CMK (cell line): ENCODE data around the gene ABI3.
"Not testable (repeated sequence)": the region's sequence is repeated elsewhere in the genome, so short reads cannot be mapped to it uniquely, and the experiment has no call there.

Experiments used
- DNase-seq: peaks from one replicate; pipeline ENCODE4 v3.0.0-alpha.2; 2010; ENCODE audit warnings: low read depth

ABI3 gene

DNA sequence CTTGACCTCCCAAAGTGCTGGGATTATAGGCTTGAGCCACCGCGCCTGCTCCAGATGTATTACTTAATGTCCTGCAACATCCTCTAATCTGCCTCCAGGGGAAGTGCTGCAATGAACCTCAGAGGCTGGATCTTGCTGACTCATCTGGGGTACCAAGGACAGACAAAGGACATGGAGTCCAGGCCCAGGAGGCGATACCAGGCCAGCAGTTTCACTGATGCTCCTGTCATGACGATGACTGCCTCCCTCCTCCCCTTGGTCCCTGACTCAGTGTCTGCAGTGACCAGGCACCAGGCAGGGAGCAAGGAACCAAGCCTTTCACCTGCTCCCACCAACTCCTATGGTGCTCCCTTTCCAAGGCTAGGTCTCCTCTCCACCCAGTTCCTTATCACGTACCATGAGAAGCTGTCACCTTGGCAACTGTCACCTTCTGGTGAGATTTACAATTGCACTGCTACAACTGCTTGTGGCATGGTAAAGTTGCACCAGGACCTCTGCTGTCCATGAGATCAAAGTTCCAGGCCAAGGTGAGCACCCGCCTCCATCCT lies 41.7 kb downstream of the ABI3 start:
- DNase-seq: no peak

DNA sequence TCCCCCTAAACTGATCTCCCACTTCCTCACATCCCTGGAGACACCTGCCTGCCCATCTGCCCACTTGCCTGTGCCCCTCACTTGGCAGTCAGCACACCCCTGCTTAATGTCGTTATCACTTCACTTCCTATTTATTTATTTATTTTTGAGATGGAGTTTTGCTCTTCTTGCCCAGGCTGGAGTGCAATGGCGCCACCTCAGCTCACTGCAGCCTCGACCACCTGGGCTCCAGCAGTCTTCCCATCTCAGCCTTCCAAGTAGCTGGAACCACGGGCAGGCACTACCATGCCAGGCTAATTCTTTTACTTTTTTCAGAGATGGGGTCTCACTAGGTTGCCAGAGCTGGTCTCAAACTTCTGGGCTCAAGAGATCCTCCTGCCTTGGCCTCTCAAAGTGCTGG lies 43.6 kb downstream of the ABI3 start:
- DNase-seq: no peak

DNA sequence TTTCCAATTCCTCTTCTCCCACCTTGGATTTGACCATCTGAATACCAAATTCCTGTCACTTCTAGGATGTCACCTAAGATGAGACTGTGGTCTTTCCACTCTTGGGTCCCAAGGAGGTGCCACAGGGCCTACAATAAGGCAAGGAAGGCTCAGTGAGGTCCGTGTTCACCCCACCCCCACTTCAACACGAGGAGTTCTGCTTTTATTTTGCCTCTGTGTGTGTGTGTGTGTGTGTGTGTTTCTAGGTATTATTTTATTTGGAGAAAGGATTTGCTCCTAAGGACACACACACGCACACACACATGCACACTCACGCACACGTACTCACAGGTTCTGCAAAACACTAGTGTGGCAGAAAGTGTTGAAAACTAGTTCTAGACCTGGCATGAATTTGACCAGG lies 44.6 kb downstream of the ABI3 start:
- DNase-seq: no peak

DNA sequence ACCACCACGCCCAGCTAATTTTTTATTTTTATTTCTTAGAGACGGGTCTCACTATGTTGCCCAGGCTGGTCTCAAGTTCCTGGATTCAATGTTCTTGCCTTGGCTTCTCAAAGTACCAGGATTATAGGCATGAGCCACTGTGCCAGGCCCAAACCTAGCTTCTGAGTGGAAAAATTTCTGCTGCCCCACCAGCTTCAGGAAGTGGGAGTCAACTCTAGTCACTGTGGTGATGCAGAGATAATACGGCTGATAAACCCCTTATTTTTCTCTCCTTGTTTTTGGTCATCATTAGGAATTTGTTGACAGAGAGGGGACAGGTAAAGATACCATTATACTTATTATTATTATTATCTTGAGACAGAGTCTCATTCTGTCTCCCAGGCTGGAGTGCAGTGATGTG lies 47.9 kb downstream of the ABI3 start:
- no peak for DNase-seq

DNA sequence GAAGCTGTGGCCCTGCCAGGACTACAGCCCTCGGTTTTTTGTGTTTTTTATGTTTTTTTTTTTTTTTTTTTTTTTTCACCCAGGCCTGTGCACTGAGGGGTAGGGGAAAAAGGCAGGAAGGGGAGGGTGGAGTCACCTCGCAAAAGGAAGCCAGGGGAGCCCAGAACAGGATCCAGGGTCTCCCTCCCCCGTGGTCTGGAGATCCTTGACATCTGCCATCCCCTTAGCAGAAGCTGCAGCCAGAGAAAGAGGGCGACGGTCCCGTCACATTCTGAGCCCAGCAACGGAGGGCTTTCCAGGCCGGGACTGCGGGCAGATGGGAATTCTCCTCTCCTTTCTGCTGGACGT lies 49.1 kb downstream of the ABI3 start:
- no peak for DNase-seq

DNA sequence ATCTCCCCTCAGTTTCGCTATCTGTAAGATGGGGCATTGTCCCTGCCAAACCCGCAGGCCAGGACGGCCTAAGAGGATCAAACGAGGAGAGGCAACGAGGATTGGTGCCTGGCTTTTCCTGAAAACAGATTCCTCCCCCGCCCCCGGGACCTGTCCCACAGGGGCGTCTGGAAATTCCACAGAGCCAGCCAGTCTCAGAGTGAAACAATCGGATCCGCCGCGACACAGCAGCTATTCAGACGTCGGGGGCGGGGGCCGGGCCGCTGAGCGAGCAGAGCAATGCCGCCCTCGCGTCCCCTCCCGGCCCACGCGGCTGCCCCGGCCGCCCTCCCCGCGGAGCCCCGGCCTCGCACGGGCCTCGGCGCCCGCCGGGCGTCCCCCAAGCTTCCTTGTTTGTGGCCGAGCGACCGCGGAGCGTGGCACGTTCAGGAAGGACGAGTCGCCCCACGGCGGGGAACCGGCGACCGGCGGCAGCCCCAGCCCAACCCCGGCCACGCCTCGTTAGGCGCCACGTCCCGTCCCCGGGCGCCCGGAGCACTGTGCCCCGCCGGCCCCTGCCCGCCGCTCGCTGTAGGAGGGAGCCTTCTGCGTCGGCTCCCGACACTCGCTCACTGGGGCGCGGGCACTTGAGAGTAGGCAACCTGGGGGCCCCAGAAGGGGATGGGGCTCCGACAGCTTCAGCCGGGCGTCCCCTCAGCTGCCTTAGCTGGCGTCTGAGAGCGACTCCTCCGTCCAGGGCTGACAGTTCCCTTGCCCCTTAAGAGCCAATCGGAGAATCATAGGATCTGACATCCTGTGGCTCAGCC lies 49.7 kb downstream of the ABI3 start:
- DNase-seq: no peak

DNA sequence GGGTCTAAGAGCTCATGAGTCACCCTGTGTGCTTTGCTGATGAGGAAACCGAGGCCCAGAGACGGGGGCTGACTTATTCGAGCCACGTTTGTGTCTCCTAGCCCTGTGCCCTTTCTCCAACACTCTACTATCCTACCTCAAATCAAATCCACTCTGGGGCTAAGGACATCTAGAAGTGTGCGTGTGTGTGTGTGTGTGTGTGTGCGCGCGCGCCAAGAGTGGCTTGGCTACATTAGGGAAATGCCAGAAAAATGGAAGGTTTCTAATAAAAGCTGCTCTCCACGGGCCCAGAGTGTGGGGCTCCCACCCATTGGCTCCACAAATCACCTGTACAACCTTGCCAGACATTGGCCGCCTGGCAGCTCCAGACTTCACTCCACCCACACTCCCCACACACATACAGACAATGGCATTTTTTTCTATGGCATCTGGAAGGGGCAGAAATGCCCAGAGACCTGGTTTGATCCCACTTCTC lies 50.3 kb downstream of the ABI3 start:
- DNase-seq: no peak

DNA sequence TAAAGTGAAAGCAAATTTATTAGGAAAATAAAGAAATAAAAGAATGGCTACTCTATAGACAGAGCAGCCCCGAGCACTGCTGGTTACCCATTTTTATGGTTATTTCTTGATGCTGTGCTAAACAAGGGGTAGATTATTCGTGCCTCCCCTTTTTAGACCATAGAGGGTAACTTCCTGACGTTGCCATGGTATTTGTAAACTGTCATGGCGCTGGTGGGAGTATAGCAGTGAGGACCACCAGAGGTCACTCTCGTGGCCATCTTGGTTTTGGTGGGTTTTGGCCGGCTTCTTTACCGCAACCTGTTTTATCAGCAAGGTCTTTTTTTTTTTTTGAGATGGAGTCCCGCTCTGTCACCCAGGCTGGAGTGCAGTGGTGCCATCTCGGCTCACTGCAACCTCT lies 51.0 kb downstream of the ABI3 start:
- DNase-seq: not testable (repeated sequence)

DNA sequence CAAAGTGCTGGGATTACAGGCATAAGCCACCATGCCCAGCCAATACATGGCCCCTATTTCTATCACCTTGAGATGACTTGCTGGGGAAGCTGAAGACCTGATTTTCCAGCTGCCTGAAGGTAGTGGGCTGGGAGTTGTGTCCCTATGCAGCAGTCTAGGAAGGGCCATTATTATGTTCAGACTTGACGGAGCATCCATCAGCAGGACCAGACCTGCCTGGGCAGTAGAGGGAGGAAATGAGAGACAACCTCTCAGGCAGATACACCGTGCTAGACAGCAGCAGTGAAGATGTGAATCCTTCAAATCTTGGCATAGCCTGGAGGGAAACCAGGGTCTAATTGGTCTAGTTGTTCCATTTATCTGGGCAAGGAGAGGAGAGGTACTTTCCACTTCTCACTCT lies 55.7 kb downstream of the ABI3 start:
- no peak for DNase-seq

DNA sequence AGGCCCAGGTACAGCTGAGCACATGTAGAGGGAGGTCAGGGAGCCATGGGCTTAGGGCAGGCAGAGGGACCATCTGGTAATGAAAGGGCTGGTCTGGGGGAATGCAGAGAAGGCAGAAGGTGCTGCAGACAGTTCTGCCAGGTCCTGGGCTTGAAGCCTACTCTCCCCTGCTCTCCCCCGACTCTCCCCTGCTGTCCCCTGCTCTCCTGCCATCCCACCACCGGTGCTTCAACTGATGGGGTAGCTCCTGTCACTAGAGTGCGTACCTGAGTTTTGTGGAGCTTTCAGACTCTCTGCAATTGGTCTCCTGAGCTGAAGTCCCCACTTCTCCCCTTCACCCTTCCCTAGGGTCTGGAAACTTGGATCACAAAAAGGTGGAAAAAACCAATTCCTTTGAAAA lies 57.4 kb downstream of the ABI3 start:
- no peak for DNase-seq

DNA sequence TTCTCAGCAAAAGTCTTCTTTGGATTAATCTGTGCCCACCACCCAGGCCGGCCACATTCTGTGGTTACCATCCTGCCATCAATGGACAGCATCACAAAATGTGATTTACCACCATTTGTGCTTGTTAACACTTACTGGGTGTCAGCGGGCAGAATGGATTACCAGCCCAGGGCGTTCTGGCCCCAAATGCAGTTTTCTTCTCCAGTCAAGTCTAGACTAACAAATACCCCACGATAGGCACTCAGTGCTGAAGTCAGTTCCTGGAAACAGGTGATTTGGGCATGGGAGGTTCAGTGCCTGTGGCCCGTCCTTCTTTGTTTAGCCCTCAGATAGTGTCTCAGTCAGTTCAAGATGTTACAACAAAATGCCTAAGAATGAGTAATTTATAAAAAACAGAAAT lies 58.8 kb downstream of the ABI3 start:
- no peak for DNase-seq
